Tibial nerve (tissue), 4 donors: ENCODE measurements around the gene SAMHD1. TPM values are rescaled to one million over a fixed set of nuclear protein-coding genes. Genes with fewer than 3 reads are reported as not detected.
A peak's percentile ranks its signal among the peaks of the same experiment; 100 is the strongest.

Experiments used
- DNase-seq, 2 donors: peaks; one replicate each; pipeline ENCODE4 v3.0.0-alpha.2; 2019; ENCODE audit warnings: low spot score in 2 of 2
- H3K27ac ChIP-seq, 4 donors: fragments of 200-600 bp; sonication (generic) in 3 of 4; one replicate each; pipeline ENCODE4 v1.5.1; 2017 to 2019; ENCODE audit warnings: mild to moderate bottlenecking in 1 of 4
- H3K27me3 ChIP-seq, 2 donors: fragments of 200-600 bp; sonication (generic) in 1 of 2; one replicate each; pipeline versions ENCODE4 v1.5.1 to v1.6.0; 2017 to 2019
- H3K36me3 ChIP-seq, 3 donors: fragments of 200-600 bp; sonication (generic); one replicate each; pipeline ENCODE4 v1.5.1; 2018 to 2019
- H3K4me1 ChIP-seq, 4 donors: fragments of 200-600 bp; sonication (generic) in 3 of 4; one replicate each; pipeline ENCODE4 v1.5.1; 2017 to 2019
- H3K4me3 ChIP-seq, 4 donors: fragments of 200-600 bp; sonication (generic) in 3 of 4; one replicate each; pipeline ENCODE4 v1.5.1; 2017 to 2019; ENCODE audit warnings: mild to moderate bottlenecking in 1 of 4, moderate library complexity in 1 of 4
- H3K9me3 ChIP-seq, 4 donors: fragments of 200-600 bp; sonication (generic) in 3 of 4; one replicate each; pipeline ENCODE4 v1.5.1; 2017 to 2019
- EP300 ChIP-seq, 2 donors: sonication (generic); formaldehyde crosslinking; IDR thresholded peaks; one replicate each; pipeline ENCODE4 v1.6.1; 2017; ENCODE audit warnings: antibody characterized with exemption in 2 of 2, mild to moderate bottlenecking in 1 of 2
- POLR2A ChIP-seq, 2 donors: fragments of 450-650 bp; IDR thresholded peaks; one replicate each; pipeline ENCODE4 v1.6.1; 2017; ENCODE audit warnings: antibody characterized with exemption in 2 of 2, mild to moderate bottlenecking in 2 of 2, moderate library complexity in 2 of 2
- WGBS, 2 donors: methylation state at CpG; one replicate each; pipeline ENCODE4 v1.1.5; 2018; 5-methylcytosine and 5-hydroxymethylcytosine counted together
- total RNA-seq, 4 donors: library from RNA; depleted of rRNA; stranded (reverse); fragments of >200 nt; gene quantifications; one replicate each; pipeline ENCODE4 v1.1.0, GENCODE V29; 2016
- TF ChIP-seq, protein P1 (sequence below), 5 experiments: fragments of 200-600 bp in 3 of 5; fragments of 450-650 bp in 2 of 5; sonication (generic) in 3 of 5; IDR thresholded peaks; one replicate each; pipeline ENCODE4 v1.5.1; 2016 to 2019; ENCODE audit warnings: antibody characterized with exemption in 5 of 5, mild to moderate bottlenecking in 3 of 5, moderate library complexity in 2 of 5

SAMHD1 gene
- total RNA-seq, 4 donors from 2014 or later = 466 to 595 (median 566) TPM

DNA sequence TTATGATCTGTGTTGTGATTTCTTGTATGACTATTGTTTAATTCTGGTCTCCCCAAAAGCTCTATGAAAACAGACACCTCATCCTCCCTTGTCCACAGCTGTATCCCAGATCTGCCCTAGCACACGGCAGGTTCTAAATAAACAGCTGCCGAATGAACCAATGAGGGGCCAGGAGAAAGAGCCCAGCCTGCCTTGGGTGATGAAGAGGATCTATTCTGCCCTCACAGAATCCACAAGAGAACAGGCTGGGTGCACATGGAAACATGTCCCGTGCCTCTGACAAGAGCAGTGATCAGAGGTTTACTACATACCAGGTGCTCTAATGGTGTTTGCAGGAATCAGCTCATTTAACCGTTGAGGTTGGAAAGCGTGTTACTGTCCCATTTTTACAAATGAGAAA, 91.2 kb downstream of the SAMHD1 start:
- no peak for TF ChIP-seq POLR2A (IDR thresholded peaks at IDR 0.05)
- TF ChIP-seq EP300 (IDR thresholded peaks at IDR 0.05) = no peak
- TF ChIP-seq, protein P1, sequence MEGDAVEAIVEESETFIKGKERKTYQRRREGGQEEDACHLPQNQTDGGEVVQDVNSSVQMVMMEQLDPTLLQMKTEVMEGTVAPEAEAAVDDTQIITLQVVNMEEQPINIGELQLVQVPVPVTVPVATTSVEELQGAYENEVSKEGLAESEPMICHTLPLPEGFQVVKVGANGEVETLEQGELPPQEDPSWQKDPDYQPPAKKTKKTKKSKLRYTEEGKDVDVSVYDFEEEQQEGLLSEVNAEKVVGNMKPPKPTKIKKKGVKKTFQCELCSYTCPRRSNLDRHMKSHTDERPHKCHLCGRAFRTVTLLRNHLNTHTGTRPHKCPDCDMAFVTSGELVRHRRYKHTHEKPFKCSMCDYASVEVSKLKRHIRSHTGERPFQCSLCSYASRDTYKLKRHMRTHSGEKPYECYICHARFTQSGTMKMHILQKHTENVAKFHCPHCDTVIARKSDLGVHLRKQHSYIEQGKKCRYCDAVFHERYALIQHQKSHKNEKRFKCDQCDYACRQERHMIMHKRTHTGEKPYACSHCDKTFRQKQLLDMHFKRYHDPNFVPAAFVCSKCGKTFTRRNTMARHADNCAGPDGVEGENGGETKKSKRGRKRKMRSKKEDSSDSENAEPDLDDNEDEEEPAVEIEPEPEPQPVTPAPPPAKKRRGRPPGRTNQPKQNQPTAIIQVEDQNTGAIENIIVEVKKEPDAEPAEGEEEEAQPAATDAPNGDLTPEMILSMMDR (IDR thresholded peaks at IDR 0.05) = no peak
- DNase-seq = no peak
- no peak overlapping the region for H3K4me3 ChIP-seq
- H3K27me3 ChIP-seq = no peaks in the 10 kb centered on the region
- H3K9me3 ChIP-seq = no peaks in the 10 kb centered on the region
- WGBS, 2 donors = 47 to 51% methylated on average over 5 of the region's 5 CpGs
- no peaks in the 10 kb centered on the region for H3K36me3 ChIP-seq
- H3K4me1 ChIP-seq = peaks cover 0 to 79% (median 51%) of the 10 kb centered on the region in 4 donors
- H3K27ac ChIP-seq = peak overlapping the region in 3 of 4 donors; percentile 35 to 97 (median 96)

DNA sequence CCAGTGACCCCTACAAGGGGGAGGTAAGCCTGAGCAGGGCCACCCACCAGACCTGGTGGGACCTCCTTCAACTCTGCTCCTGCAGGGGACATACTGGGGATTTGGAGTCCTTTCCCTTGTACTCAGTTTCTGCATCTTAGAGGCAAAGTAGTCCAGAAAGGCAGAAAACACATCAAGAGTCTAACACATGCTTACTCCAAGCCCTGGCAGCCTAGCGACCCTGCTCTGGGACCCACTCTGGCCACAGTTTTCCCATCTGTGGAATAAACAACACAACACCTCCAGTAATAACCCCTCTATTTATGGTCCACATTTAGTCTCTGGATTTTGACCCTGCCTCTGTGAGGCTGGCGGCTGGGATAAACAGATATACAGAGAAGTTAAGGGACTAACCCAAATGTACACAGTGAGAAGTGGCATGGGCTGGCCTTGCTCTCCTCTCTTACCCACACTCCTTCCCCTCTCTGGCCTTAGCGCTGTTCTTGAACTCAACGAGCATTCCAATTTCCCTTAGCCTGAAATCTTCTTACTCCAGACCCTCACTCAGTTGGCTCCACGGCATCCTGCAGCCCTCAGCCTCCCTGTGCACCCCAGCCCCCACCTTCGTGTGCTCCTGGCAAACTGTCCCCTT, 91.7 kb downstream of the SAMHD1 start:
- no peaks in the 10 kb centered on the region for H3K9me3 ChIP-seq
- DNase-seq = no peak
- H3K36me3 ChIP-seq = no peaks in the 10 kb centered on the region
- H3K4me3 ChIP-seq = no peak overlapping the region
- H3K27ac ChIP-seq = peak overlapping the region in 3 of 4 donors; percentile 35 to 97 (median 96)
- TF ChIP-seq EP300 (IDR thresholded peaks at IDR 0.05) (no peak), POLR2A (IDR thresholded peaks at IDR 0.05) (no peak)
- TF ChIP-seq, protein P1 (IDR thresholded peaks at IDR 0.05) = no peak
- WGBS, 2 donors = 42% methylated on average over 6 of the region's 6 CpGs
- H3K27me3 ChIP-seq = no peaks in the 10 kb centered on the region
- peaks cover 0 to 83% (median 55%) of the 10 kb centered on the region in 4 donors for H3K4me1 ChIP-seq

DNA sequence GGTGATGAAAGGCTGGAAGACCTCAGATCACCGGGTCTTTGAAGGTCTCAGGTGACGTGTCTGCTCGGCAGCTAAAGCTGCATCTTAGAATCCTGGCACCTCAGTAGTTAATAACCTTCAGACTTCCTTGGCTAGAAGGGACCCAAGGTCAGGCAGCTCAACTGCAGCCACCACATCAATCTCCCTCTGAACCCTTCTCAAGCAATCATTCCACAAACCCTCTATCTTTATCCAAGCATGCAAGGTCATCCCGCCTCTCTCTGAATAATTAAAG, 92.3 kb downstream of the SAMHD1 start:
- H3K9me3 ChIP-seq = no peaks in the 10 kb centered on the region
- no peaks in the 10 kb centered on the region for H3K36me3 ChIP-seq
- no peak for DNase-seq
- H3K4me3 ChIP-seq = no peak overlapping the region
- no peaks in the 10 kb centered on the region for H3K27me3 ChIP-seq
- peak overlapping the region in 2 of 4 donors; percentile 96 to 97 for H3K27ac ChIP-seq
- 70 to 73% methylated on average over 4 of the region's 4 CpGs for WGBS, 2 donors
- H3K4me1 ChIP-seq = peaks cover 0 to 83% (median 61%) of the 10 kb centered on the region in 4 donors
- no peak for TF ChIP-seq POLR2A (IDR thresholded peaks at IDR 0.05)
- TF ChIP-seq, protein P1 (IDR thresholded peaks at IDR 0.05) = no peak
- no peak for TF ChIP-seq EP300 (IDR thresholded peaks at IDR 0.05)

DNA sequence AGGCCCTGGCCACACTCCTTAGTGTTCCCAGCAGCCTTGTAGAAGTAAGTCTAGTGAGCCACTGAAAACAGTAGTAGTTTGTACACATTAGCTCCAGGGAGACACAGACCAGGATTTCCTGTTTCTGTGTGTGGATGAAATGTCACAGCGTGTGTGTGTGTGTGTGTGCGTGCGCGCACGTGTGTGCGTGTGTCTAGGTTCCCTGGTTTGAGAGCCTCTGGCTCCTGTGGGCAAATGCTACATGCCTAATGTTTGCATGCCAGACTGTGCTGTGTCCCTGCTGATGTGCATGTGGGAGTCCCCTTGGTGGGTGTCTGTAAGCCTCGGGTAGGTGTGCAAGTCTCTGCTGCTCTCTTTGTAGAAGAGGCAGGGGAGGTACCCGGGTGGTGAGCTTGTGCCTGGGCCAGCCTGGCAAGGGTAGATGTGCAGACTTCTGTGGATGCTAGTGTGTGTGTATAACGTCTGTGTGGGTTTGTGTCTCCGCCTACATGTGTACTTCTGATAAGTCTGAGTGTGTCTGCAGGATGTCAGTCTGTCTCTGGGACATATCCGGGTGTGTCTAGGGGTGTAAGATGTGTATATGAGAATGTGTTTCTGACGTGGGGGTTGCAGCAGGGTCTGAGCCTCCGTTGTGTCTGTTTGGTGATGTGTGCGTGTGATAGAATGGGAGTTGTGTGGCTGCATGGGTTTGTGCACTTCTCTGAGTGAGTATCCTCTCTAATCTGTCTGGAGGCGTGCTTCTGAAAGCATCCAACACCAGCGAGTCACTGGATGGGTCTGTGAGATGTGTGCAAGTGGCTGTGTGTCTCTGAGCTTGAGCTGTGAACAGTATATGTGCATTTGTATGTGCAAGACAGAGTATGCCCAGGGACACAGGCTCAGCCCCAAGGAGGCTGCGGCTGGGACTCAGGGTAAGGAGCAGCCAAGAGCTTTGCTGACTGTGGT, 94.5 kb downstream of the SAMHD1 start:
- no peak overlapping the region for H3K4me3 ChIP-seq
- WGBS, 2 donors = 44 to 49% methylated on average over 11 to 17 of the region's 17 CpGs

DNA sequence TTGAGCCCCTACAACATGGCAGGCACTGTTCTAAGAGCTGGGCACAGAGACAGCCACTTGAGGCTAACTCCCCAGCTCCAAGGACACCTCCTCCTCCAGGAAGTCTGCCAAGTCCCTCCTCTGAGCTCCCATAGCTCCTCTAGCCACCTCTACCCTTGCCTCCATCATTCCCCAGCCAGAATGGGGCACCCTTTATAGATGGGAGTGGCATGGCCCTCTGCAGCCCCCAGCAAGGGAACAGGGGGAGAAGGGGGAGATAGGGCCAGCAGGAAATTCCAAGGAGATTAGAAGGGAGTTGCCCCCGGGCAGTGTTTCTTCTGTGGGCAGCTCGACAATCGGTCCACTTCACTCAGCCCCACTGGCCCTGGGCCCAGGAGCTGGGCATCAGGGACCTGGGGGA, 95.3 kb downstream of the SAMHD1 start:
- 19 to 29% methylated on average over 3 of the region's 3 CpGs for WGBS, 2 donors
- Histone ChIP-seq H3K9me3 (no peaks in the 10 kb centered on the region), H3K4me3 (no peak overlapping the region), H3K27ac (peak overlapping the region; percentile 62 to 91 (median 78)), H3K27me3 (no peaks in the 10 kb centered on the region), H3K36me3 (no peaks in the 10 kb centered on the region), H3K4me1 (peaks cover 0 to 97% (median 69%) of the 10 kb centered on the region in 4 donors)
- TF ChIP-seq, protein P1 (IDR thresholded peaks at IDR 0.05) = no peak
- TF ChIP-seq POLR2A (IDR thresholded peaks at IDR 0.05) = no peak
- TF ChIP-seq EP300 (IDR thresholded peaks at IDR 0.05) = no peak
- no peak for DNase-seq

More for the DNA sequence above, 94.5 kb downstream of the SAMHD1 start:
- H3K36me3 ChIP-seq = no peaks in the 10 kb centered on the region
- peak overlapping the region; percentile 62 to 91 (median 78) for H3K27ac ChIP-seq
- no peak for TF ChIP-seq POLR2A (IDR thresholded peaks at IDR 0.05)
- peak in 1 of 2 donors; percentile 42 for TF ChIP-seq EP300 (IDR thresholded peaks at IDR 0.05)
- H3K4me1 ChIP-seq = peaks cover 0 to 97% (median 71%) of the 10 kb centered on the region in 4 donors
- H3K27me3 ChIP-seq = no peaks in the 10 kb centered on the region
- no peak for DNase-seq
- H3K9me3 ChIP-seq = no peaks in the 10 kb centered on the region
